ENCODE measurements around the gene CCNH. TPM values are rescaled to one million over a fixed set of nuclear protein-coding genes. Genes with fewer than 3 reads are reported as not detected.

CCNH gene
- total RNA-seq, 1 experiment from 2014 or later, result 64.3 TPM

DNA sequence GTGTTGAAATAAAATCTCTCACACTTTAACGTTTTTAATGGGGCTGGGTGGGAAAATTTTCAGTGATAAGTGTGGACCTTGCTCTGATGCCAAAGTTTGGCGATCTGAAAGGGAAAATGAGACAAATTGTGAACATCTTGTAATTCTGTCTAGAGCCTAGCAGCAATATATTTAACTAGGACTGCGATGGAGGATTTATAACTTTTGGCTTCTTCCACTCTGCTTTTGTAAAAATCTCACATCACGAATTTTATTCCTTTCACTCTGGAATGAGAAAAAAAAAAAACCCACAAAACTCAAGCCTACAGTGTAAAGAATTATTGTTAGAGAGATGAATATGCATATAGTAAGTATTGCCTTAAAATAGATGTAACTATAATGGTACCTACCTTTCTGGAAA, 19.9 kb downstream of the CCNH start:
- no peak overlapping the region for H3K27ac ChIP-seq (ENCODE audit: low read depth, low read length, poor library complexity, severe bottlenecking)
- H3K9me3 ChIP-seq (ENCODE audit: low read depth, low read length, poor library complexity, severe bottlenecking), result no peaks in the 10 kb centered on the region
- no peak overlapping the region for H3K4me3 ChIP-seq (ENCODE audit: low read depth, low read length, poor library complexity, severe bottlenecking)
- no peak for DNase-seq (ENCODE audit: low spot score)
- no peaks in the 10 kb centered on the region for H3K27me3 ChIP-seq (replicated peaks; ENCODE audit: insufficient read depth, low read depth, low read length, poor library complexity)
- H3K36me3 ChIP-seq (ENCODE audit: insufficient read depth, low read length, poor library complexity, severe bottlenecking), result peaks cover 86% of the 10 kb centered on the region
- POLR2A ChIA-PET (ENCODE audit: low non-redundant PET), result no interaction called here
- intact Hi-C loops (cut with micrococcal nuclease; ENCODE audit: unreplicated experiment), result no loop called here
- H3K4me1 ChIP-seq (ENCODE audit: insufficient read depth, low read length, poor library complexity, severe bottlenecking), result no peaks in the 10 kb centered on the region
- BruUV-seq (replicated peaks), result no TSS peak
- TF ChIP-seq EZH2 (IDR thresholded peaks at IDR 0.05; ENCODE audit: borderline replicate concordance, low read depth, low read length, poor library complexity, severe bottlenecking), result no peak
- TF ChIP-seq, protein P1, sequence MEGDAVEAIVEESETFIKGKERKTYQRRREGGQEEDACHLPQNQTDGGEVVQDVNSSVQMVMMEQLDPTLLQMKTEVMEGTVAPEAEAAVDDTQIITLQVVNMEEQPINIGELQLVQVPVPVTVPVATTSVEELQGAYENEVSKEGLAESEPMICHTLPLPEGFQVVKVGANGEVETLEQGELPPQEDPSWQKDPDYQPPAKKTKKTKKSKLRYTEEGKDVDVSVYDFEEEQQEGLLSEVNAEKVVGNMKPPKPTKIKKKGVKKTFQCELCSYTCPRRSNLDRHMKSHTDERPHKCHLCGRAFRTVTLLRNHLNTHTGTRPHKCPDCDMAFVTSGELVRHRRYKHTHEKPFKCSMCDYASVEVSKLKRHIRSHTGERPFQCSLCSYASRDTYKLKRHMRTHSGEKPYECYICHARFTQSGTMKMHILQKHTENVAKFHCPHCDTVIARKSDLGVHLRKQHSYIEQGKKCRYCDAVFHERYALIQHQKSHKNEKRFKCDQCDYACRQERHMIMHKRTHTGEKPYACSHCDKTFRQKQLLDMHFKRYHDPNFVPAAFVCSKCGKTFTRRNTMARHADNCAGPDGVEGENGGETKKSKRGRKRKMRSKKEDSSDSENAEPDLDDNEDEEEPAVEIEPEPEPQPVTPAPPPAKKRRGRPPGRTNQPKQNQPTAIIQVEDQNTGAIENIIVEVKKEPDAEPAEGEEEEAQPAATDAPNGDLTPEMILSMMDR (conservative IDR thresholded peaks at IDR 0.05; ENCODE audit: low read depth, low read length), result no peak
- CTCF ChIA-PET, result no interaction called here

DNA sequence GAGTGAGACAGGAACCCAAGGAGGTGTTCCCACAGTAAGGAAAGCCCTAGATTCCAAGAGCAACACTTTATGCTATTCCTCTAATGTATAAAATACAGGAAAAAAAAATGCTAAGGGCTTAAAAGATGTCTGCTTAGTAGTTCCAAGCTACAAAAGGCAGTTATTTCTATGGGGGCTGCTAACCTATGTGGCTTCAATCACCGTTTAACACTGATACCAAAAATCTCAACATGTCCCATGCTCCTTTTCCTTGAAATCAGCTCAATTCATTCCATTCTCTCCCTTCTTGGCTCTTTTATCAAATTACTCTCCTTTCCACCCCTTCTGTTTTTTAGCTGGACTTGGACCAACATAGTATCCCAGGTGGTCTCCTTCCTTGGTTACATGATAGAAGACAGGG, 20.6 kb downstream of the CCNH start:
- BruUV-seq (replicated peaks), result no TSS peak
- peaks cover 86% of the 10 kb centered on the region for H3K36me3 ChIP-seq (ENCODE audit: insufficient read depth, low read length, poor library complexity, severe bottlenecking)
- intact Hi-C loops (cut with micrococcal nuclease; ENCODE audit: unreplicated experiment), result no loop called here
- H3K27me3 ChIP-seq (replicated peaks; ENCODE audit: insufficient read depth, low read depth, low read length, poor library complexity), result no peaks in the 10 kb centered on the region
- ChIA-PET CTCF (no interaction called here), POLR2A (ENCODE audit: low non-redundant PET) (interaction anchor here (0.7 kb wide), 1 partner anchor 10 kb away, joined by 3 read pairs; no protein-coding TSS in a partner anchor)
- no peaks in the 10 kb centered on the region for H3K4me1 ChIP-seq (ENCODE audit: insufficient read depth, low read length, poor library complexity, severe bottlenecking)
- no peak overlapping the region for H3K4me3 ChIP-seq (ENCODE audit: low read depth, low read length, poor library complexity, severe bottlenecking)
- DNase-seq (ENCODE audit: low spot score), result no peak
- TF ChIP-seq, protein P1 (conservative IDR thresholded peaks at IDR 0.05; ENCODE audit: low read depth, low read length), result no peak
- TF ChIP-seq EZH2 (IDR thresholded peaks at IDR 0.05; ENCODE audit: borderline replicate concordance, low read depth, low read length, poor library complexity, severe bottlenecking), result no peak
- H3K9me3 ChIP-seq (ENCODE audit: low read depth, low read length, poor library complexity, severe bottlenecking), result no peaks in the 10 kb centered on the region
- H3K27ac ChIP-seq (ENCODE audit: low read depth, low read length, poor library complexity, severe bottlenecking), result no peak overlapping the region

DNA sequence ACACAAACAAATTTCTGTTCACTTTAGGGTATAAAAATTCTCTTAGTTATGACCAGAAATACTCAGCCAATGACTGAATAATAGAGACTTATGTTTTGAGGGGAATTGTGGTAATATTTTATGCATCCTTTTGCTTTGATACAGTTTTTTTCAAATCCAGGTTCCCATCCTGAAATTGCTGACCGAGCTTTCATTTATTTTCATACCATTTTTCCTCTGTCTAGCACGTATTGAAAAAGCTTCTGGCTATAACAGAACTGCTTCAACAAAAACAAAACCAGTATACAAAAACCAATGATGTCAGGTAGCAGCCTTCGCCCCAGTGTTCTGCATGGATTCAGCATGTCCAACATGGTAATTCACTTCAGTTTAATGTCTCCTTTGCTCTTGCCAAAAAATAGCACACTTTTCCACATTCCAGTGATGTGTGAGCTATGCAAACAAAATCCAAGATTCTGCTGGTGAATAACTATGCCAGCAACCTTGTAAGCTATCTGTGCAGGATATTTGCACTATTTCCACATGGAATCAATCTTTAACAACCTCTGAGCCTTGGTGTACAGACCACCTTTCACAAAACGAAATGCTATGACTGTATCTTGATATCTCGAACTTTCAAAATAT, 22.0 kb downstream of the CCNH start:
- POLR2A ChIA-PET (ENCODE audit: low non-redundant PET), result no interaction called here
- intact Hi-C loops (cut with micrococcal nuclease; ENCODE audit: unreplicated experiment), result no loop called here

More for the DNA sequence above, 22.0 kb downstream of the CCNH start:
- DNase-seq (ENCODE audit: low spot score), result no peak
- H3K9me3 ChIP-seq (ENCODE audit: low read depth, low read length, poor library complexity, severe bottlenecking), result no peaks in the 10 kb centered on the region
- TF ChIP-seq EZH2 (IDR thresholded peaks at IDR 0.05; ENCODE audit: borderline replicate concordance, low read depth, low read length, poor library complexity, severe bottlenecking), result no peak
- TF ChIP-seq, protein P1 (conservative IDR thresholded peaks at IDR 0.05; ENCODE audit: low read depth, low read length), result no peak
- no peak overlapping the region for H3K27ac ChIP-seq (ENCODE audit: low read depth, low read length, poor library complexity, severe bottlenecking)
- no TSS peak for BruUV-seq (replicated peaks)
- no peak overlapping the region for H3K4me3 ChIP-seq (ENCODE audit: low read depth, low read length, poor library complexity, severe bottlenecking)
- no peaks in the 10 kb centered on the region for H3K27me3 ChIP-seq (replicated peaks; ENCODE audit: insufficient read depth, low read depth, low read length, poor library complexity)
- H3K4me1 ChIP-seq (ENCODE audit: insufficient read depth, low read length, poor library complexity, severe bottlenecking), result no peaks in the 10 kb centered on the region
- peaks cover 85% of the 10 kb centered on the region for H3K36me3 ChIP-seq (ENCODE audit: insufficient read depth, low read length, poor library complexity, severe bottlenecking)
- CTCF ChIA-PET, result no interaction called here
